Measurements from ENCODE around the gene ARHGAP28.

The ARHGAP28 gene

GRCh38 chr18:6948281-6949055 is 219.0 kb downstream of the ARHGAP28 start:
- no peaks in the 10 kb centered on the region for H3K27me3 ChIP-seq (ENCODE audit: control insufficient read depth, insufficient read depth, low read length)
- H3K36me3 ChIP-seq (ENCODE audit: control insufficient read depth, insufficient read depth, low read length) = peaks cover 18% of the 10 kb centered on the region
- H3K9ac ChIP-seq (ENCODE audit: low read depth, low read length) = no peak overlapping the region
- no peaks in the 10 kb centered on the region for H3K4me1 ChIP-seq (ENCODE audit: control insufficient read depth, insufficient read depth, low read length)
- H3K9me3 ChIP-seq (ENCODE audit: control insufficient read depth, insufficient read depth, low read length) = no peaks in the 10 kb centered on the region
- H3K27ac ChIP-seq (ENCODE audit: low read depth, low read length) = no peak overlapping the region
- H3K4me3 ChIP-seq (ENCODE audit: low read depth, low read length) = no peak overlapping the region

DNA sequence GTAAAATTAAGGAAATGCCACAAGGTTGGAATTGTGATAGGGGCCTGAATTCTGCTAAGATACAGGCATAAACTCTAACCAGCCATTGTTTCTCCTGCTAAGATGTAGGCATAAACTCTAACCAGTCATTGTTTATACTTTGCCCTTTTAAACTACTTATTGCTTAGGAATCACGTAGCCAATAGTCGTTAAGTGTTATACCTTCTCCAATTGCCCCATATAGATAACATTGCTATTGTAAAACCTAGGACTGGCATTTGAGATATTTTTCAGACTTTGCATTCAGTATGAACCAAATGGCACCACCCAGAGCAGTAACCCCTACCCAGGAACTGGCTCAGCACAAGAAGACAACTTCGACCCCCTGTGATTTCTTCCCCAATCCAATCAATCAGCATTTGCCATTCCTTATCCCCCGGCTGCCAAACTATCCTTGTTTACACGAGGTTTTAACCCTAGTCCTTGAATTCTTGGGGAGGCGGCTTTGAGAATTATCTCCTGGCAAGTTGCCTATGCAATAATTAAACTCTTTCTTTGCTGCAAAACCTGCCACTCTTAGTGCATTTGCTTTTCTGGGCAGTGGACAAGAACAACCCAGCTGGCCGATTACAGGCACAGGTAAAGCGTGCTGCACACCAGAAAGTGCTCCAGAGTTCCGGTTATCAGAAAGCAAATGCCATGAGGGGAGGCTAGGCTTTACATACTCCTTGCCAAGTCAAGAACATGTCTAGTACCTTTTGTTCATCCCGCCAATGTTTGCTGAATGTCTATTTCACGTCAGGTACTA is 220.5 kb downstream of the ARHGAP28 start:
- H3K27ac ChIP-seq (ENCODE audit: low read depth, low read length) = no peak overlapping the region
- H3K4me1 ChIP-seq (ENCODE audit: control insufficient read depth, insufficient read depth, low read length) = no peaks in the 10 kb centered on the region
- H3K36me3 ChIP-seq (ENCODE audit: control insufficient read depth, insufficient read depth, low read length) = peaks cover 27% of the 10 kb centered on the region

DNA sequence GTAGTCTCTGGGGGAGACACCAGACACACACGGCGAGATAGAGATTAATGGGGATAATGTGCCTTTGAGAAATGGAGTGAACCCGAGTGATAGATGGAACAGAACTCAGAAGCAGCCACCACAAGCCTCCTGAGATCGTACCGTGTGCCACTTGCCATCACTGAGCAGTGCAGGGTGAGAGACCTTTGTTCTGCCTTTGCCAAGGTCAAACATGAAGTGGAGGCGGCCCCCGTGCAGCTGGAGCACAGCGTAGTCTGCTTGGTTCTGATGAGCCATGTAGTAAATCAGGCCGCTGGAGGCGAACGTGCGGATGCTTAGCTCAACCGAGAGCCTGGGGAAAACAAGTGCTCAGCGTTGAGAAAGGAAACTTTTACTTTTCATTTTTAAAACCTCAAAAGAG is 221.1 kb downstream of the ARHGAP28 start:
- Histone ChIP-seq H3K27me3 (ENCODE audit: control insufficient read depth, insufficient read depth, low read length) (no peaks in the 10 kb centered on the region), H3K9me3 (ENCODE audit: control insufficient read depth, insufficient read depth, low read length) (no peaks in the 10 kb centered on the region), H3K4me1 (ENCODE audit: control insufficient read depth, insufficient read depth, low read length) (no peaks in the 10 kb centered on the region), H3K27ac (ENCODE audit: low read depth, low read length) (no peak overlapping the region), H3K36me3 (ENCODE audit: control insufficient read depth, insufficient read depth, low read length) (peaks cover 34% of the 10 kb centered on the region), H3K9ac (ENCODE audit: low read depth, low read length) (no peak overlapping the region), H3K4me3 (ENCODE audit: low read depth, low read length) (no peak overlapping the region)

More for the DNA sequence above, 220.5 kb downstream of the ARHGAP28 start:
- Histone ChIP-seq H3K4me3 (ENCODE audit: low read depth, low read length) (no peak overlapping the region), H3K9ac (ENCODE audit: low read depth, low read length) (no peak overlapping the region), H3K9me3 (ENCODE audit: control insufficient read depth, insufficient read depth, low read length) (no peaks in the 10 kb centered on the region), H3K27me3 (ENCODE audit: control insufficient read depth, insufficient read depth, low read length) (no peaks in the 10 kb centered on the region)

DNA sequence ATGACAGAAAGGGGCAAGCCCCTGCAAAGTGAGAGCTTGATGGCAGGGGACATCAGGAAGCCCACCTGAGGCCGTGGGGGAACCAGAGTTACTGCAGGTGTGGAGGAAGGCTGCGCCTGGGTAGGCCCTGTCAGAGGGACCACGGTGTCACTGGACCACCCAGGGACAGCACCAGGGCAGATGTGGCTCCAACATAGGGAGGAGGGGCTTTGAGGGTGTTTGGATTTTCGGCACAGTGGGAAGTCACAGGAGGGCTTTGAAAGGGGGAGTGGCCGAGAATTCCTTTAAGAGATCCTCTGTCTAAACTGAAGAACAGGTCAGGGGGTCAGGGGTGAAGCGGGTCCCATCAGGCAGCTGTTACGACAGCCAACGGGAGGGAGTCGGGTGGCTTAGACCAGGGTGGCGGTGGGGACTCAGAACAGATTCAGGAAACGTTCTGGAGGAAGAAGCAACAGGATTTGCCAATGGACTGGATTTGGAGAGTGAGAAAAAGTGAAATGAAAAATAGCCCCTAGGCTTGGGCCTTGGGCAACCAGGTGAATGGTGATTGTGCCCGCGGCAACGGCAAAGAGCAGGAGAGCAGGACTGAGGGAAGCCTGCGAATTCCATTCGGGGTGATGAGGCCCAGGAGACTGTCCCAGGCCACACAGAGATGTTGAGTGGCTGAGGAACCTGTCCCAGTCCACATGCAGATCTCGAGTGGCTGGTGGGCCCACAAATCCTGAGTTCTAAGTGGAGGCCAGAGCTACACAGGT is 222.0 kb downstream of the ARHGAP28 start:
- Histone ChIP-seq H3K9ac (ENCODE audit: low read depth, low read length) (no peak overlapping the region), H3K4me3 (ENCODE audit: low read depth, low read length) (no peak overlapping the region), H3K27me3 (ENCODE audit: control insufficient read depth, insufficient read depth, low read length) (no peaks in the 10 kb centered on the region), H3K4me1 (ENCODE audit: control insufficient read depth, insufficient read depth, low read length) (no peaks in the 10 kb centered on the region), H3K9me3 (ENCODE audit: control insufficient read depth, insufficient read depth, low read length) (no peaks in the 10 kb centered on the region), H3K27ac (ENCODE audit: low read depth, low read length) (no peak overlapping the region), H3K36me3 (ENCODE audit: control insufficient read depth, insufficient read depth, low read length) (peaks cover 40% of the 10 kb centered on the region)

GRCh38 chr18:6954501-6954900 is 225.0 kb downstream of the ARHGAP28 start:
- Histone ChIP-seq H3K9ac (ENCODE audit: low read depth, low read length) (no peak overlapping the region), H3K9me3 (ENCODE audit: control insufficient read depth, insufficient read depth, low read length) (no peaks in the 10 kb centered on the region), H3K4me1 (ENCODE audit: control insufficient read depth, insufficient read depth, low read length) (no peaks in the 10 kb centered on the region), H3K27ac (ENCODE audit: low read depth, low read length) (no peak overlapping the region), H3K36me3 (ENCODE audit: control insufficient read depth, insufficient read depth, low read length) (peaks cover 46% of the 10 kb centered on the region), H3K27me3 (ENCODE audit: control insufficient read depth, insufficient read depth, low read length) (no peaks in the 10 kb centered on the region), H3K4me3 (ENCODE audit: low read depth, low read length) (no peak overlapping the region)

DNA sequence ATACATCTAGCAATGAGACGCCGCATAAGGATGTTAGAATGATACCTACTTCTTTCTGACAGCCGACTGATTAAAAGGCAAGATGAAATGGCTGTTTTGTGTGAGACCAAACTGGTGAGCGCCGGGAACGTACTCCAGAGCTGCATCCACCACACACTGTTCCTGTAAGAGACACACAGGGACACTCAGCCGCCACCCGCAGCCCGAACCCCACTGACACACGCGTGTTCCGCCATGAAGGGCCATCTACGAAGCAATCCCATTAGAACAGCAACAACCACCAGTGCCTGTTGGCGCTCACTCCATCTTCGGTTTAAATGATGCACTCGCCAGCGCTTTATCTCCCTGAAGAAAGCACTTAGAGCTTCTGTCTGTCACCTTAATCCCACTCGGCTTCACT is 225.8 kb downstream of the ARHGAP28 start:
- Histone ChIP-seq H3K9ac (ENCODE audit: low read depth, low read length) (no peak overlapping the region), H3K9me3 (ENCODE audit: control insufficient read depth, insufficient read depth, low read length) (0 out of 2 replicates have a peak, but pooled peaks cover 4% of the 10 kb centered on the region), H3K4me1 (ENCODE audit: control insufficient read depth, insufficient read depth, low read length) (no peaks in the 10 kb centered on the region), H3K36me3 (ENCODE audit: control insufficient read depth, insufficient read depth, low read length) (peaks cover 54% of the 10 kb centered on the region), H3K27me3 (ENCODE audit: control insufficient read depth, insufficient read depth, low read length) (no peaks in the 10 kb centered on the region), H3K27ac (ENCODE audit: low read depth, low read length) (no peak overlapping the region), H3K4me3 (ENCODE audit: low read depth, low read length) (no peak overlapping the region)

DNA sequence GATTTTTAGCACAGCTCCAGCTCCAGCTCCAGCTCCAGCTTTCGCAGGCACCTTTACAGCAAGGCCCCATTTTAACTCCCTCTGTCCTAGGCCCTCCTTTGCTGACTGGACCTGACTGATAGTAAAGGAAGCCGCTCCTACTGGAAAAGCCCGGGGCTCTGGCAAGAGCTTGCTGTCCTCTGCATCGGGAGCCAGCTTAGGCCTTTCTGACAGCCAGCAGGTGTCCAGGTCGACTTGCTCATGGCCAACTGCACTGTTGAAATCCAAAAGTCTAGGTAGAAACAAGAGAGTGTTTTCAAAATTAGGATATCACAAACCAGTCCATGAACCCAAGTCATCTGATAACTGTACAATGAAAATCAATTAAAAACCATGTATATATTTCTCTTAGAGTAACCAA is 227.0 kb downstream of the ARHGAP28 start:
- Histone ChIP-seq H3K9me3 (ENCODE audit: control insufficient read depth, insufficient read depth, low read length) (0 out of 2 replicates have a peak, but pooled peaks cover 4% of the 10 kb centered on the region), H3K27me3 (ENCODE audit: control insufficient read depth, insufficient read depth, low read length) (no peaks in the 10 kb centered on the region), H3K27ac (ENCODE audit: low read depth, low read length) (no peak overlapping the region), H3K4me3 (ENCODE audit: low read depth, low read length) (no peak overlapping the region), H3K36me3 (ENCODE audit: control insufficient read depth, insufficient read depth, low read length) (peaks cover 62% of the 10 kb centered on the region), H3K9ac (ENCODE audit: low read depth, low read length) (no peak overlapping the region), H3K4me1 (ENCODE audit: control insufficient read depth, insufficient read depth, low read length) (no peaks in the 10 kb centered on the region)

DNA sequence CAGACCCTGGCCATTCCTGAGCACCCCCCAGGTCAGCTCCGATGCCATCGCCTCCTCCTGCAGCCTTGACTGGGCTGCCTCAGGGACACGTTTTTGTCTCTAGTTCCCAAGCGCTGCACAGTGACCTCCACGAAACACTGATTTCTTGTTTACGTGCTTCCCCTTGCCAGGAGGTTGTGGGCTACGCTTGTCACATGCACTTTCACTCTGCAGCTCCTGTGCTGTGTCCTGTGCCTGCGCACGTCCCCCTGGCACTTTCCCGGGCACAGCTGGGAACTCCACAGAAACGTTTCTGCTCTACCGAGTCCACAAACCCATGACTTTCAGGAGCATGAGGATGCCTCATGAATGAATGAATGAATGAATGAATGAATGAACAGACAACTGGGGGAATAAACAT is 227.5 kb downstream of the ARHGAP28 start:
- H3K4me3 ChIP-seq (ENCODE audit: low read depth, low read length) = no peak overlapping the region
- no peaks in the 10 kb centered on the region for H3K4me1 ChIP-seq (ENCODE audit: control insufficient read depth, insufficient read depth, low read length)
- H3K9me3 ChIP-seq (ENCODE audit: control insufficient read depth, insufficient read depth, low read length) = 0 out of 2 replicates have a peak, but pooled peaks cover 4% of the 10 kb centered on the region
- no peaks in the 10 kb centered on the region for H3K27me3 ChIP-seq (ENCODE audit: control insufficient read depth, insufficient read depth, low read length)
- H3K36me3 ChIP-seq (ENCODE audit: control insufficient read depth, insufficient read depth, low read length) = peaks cover 67% of the 10 kb centered on the region
- no peak overlapping the region for H3K9ac ChIP-seq (ENCODE audit: low read depth, low read length)
- no peak overlapping the region for H3K27ac ChIP-seq (ENCODE audit: low read depth, low read length)

- H3K4me3 ChIP-seq (ENCODE audit: low read depth, low read length) = no peak overlapping the region
- no peak overlapping the region for H3K9ac ChIP-seq (ENCODE audit: low read depth, low read length)
- H3K9me3 ChIP-seq (ENCODE audit: control insufficient read depth, insufficient read depth, low read length) = 0 out of 2 replicates have a peak, but pooled peaks cover 4% of the 10 kb centered on the region
- H3K4me1 ChIP-seq (ENCODE audit: control insufficient read depth, insufficient read depth, low read length) = no peaks in the 10 kb centered on the region
- no peak overlapping the region for H3K27ac ChIP-seq (ENCODE audit: low read depth, low read length)
- H3K27me3 ChIP-seq (ENCODE audit: control insufficient read depth, insufficient read depth, low read length) = no peaks in the 10 kb centered on the region
- peaks cover 77% of the 10 kb centered on the region for H3K36me3 ChIP-seq (ENCODE audit: control insufficient read depth, insufficient read depth, low read length)
Measured at GRCh38 chr18:6959110-6959509, 229.6 kb downstream of the ARHGAP28 start.

GRCh38 chr18:6960124-6960523 is 230.6 kb downstream of the ARHGAP28 start:
- Histone ChIP-seq H3K4me1 (ENCODE audit: control insufficient read depth, insufficient read depth, low read length) (no peaks in the 10 kb centered on the region), H3K9me3 (ENCODE audit: control insufficient read depth, insufficient read depth, low read length) (0 out of 2 replicates have a peak, but pooled peaks cover 4% of the 10 kb centered on the region), H3K4me3 (ENCODE audit: low read depth, low read length) (no peak overlapping the region), H3K9ac (ENCODE audit: low read depth, low read length) (no peak overlapping the region), H3K27me3 (ENCODE audit: control insufficient read depth, insufficient read depth, low read length) (no peaks in the 10 kb centered on the region), H3K27ac (ENCODE audit: low read depth, low read length) (no peak overlapping the region), H3K36me3 (ENCODE audit: control insufficient read depth, insufficient read depth, low read length) (peaks cover 83% of the 10 kb centered on the region)

All from HUES48 (cell line).